NB4 (cell line): ENCODE data around the gene HMCN2.
"Not testable (repeated sequence)": the region's sequence is repeated elsewhere in the genome, so short reads cannot be mapped to it uniquely, and the experiment has no call there.

Experiments used
- DNase-seq: peaks from one replicate; pipeline ENCODE4 v3.0.0; 2010; ENCODE audit warnings: low read depth
- H3K4me3 ChIP-seq: one replicate; pipeline ENCODE4 v1.5.1; 2011; ENCODE audit warnings: mild to moderate bottlenecking, low read depth, low read length, moderate library complexity
- CTCF ChIP-seq: IDR thresholded peaks from one replicate; pipeline ENCODE4 v1.5.1; 2012; ENCODE audit warnings: low read depth, low read length
- MAX ChIP-seq: IDR thresholded peaks from 2 replicates; pipeline ENCODE4 v1.6.1; 2011; ENCODE audit warnings: low read depth, low read length
- MYC ChIP-seq: IDR thresholded peaks from 2 replicates; pipeline ENCODE4 v1.6.1; 2011; ENCODE audit warnings: low read depth, low read length
- POLR2A ChIP-seq: IDR thresholded peaks from 2 replicates; pipeline ENCODE4 v1.6.1; 2011; ENCODE audit warnings: mild to moderate bottlenecking; ENCODE audit not compliant: insufficient read length; ENCODE audit errors: extremely low read depth

Gene HMCN2

GRCh38 chr9:130267930-130268329, 2.4 kb downstream of the HMCN2 start:
- no peak for TF ChIP-seq MYC
- no peak for TF ChIP-seq POLR2A
- no peak overlapping the region for H3K4me3 ChIP-seq
- no peak for DNase-seq

- no peak for TF ChIP-seq POLR2A
- TF ChIP-seq CTCF, result no peak
- TF ChIP-seq MYC, result no peak
- no peak overlapping the region for H3K4me3 ChIP-seq
Measured at GRCh38 chr9:130268521-130269211, 3.1 kb downstream of the HMCN2 start.

DNA sequence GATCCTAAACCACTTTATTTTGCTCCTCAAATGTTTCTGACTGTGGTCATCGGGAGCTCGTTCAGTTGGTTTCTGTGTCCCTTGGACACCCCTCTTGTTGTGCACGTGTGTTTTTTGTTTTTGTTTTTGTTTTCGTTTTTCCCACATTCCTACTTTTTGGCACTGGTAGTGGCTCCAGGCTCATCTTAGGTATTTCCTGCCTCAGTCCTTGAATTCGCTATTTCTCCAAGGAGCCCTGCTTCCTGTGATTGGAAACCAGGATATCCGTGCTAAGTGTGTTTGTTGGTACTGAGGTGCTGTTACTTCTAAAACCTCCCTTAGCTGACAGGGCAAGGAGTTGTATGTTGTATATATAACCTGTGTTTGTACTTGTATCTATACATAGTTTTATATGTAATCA, 5.9 kb downstream of the HMCN2 start:
- H3K4me3 ChIP-seq, result no peak overlapping the region
- TF ChIP-seq MYC, result no peak
- no peak for TF ChIP-seq POLR2A
- no peak for TF ChIP-seq MAX
- no peak for TF ChIP-seq CTCF
- DNase-seq, result no peak

More at GRCh38 chr9:130268521-130269211, 3.1 kb downstream of the HMCN2 start:
- peak; percentile 66 for DNase-seq

GRCh38 chr9:130275156-130275555, 9.6 kb downstream of the HMCN2 start:
- H3K4me3 ChIP-seq, result no peak overlapping the region
- no peak for TF ChIP-seq MYC
- no peak for TF ChIP-seq CTCF
- TF ChIP-seq POLR2A, result no peak
- no peak for TF ChIP-seq MAX
- DNase-seq, result no peak

- TF ChIP-seq POLR2A, result no peak
- H3K4me3 ChIP-seq, result no peak overlapping the region
- no peak for DNase-seq
Measured at GRCh38 chr9:130276121-130276520, 10.6 kb downstream of the HMCN2 start.

- no peak overlapping the region for H3K4me3 ChIP-seq
- DNase-seq, result no peak
- no peak for TF ChIP-seq CTCF
- no peak for TF ChIP-seq POLR2A
Measured at GRCh38 chr9:130276955-130277354, 11.4 kb downstream of the HMCN2 start.

DNA sequence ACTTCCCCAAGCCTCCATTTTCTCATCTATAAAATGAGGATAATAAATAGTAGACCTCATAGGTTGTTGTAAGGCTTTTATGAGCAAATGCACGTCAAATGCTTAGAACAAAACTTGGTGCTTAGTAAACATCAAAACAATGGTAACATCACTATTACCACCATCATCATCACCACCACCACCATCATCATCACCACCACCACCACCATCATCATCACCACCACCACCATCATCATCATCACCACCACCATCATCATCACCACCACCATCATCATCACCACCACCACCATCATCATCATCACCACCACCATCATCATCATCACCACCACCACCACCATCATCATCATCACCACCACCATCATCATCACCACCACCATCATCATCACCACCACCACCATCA, 12.0 kb downstream of the HMCN2 start:
- not testable (repeated sequence) for DNase-seq, H3K4me3 ChIP-seq
